PC-9 (cell line): ENCODE results near the gene TMEM161A. TPM values are rescaled to one million over a fixed set of nuclear protein-coding genes. Genes with fewer than 3 reads are reported as not detected.

Experiments used
- BruUV-seq: library from RNA; stranded (reverse); fragments of 400-500 nt; replicated peaks from 2 replicates; lab custom pipeline; 2021; lab: Mats Ljungman, UMichigan
- CTCF ChIA-PET: fragments of 300-600 bp; sonication (Branson Sonifier 250); formaldehyde crosslinking; loops from one replicate; lab custom pipeline; 2022; ENCODE audit warnings: antibody characterized with exemption; lab: Charles Lee
- POLR2A ChIA-PET: fragments of 300-600 bp; sonication (Branson Sonifier 250); formaldehyde crosslinking; loops from one replicate; lab custom pipeline; 2022; ENCODE audit warnings: antibody characterized with exemption; ENCODE audit not compliant: unreplicated experiment; lab: Charles Lee
- DNase-seq, 2 experiments: peaks; one replicate each; pipeline versions ENCODE4 v3.0.0 to v3.0.0-alpha.2; 2015 to 2022; ENCODE audit warnings: mixed read lengths in 1 of 2
- H2AFZ ChIP-seq: fragments of 200-600 bp; sonication (generic); 2 replicates; pipeline ENCODE4 v1.8.1; 2017; ENCODE audit warnings: antibody characterized with exemption
- H3F3A ChIP-seq: fragments of 200-600 bp; sonication (generic); 2 replicates; pipeline ENCODE4 v1.8.1; 2017; ENCODE audit warnings: antibody characterized with exemption, mild to moderate bottlenecking, low read depth; ENCODE audit not compliant: insufficient read depth
- H3K27ac ChIP-seq: fragments of 200-600 bp; sonication (generic); 2 replicates; pipeline ENCODE4 v1.6.1; 2016; ENCODE audit warnings: mixed run types
- H3K27me3 ChIP-seq: fragments of 200-600 bp; sonication (generic); 2 replicates; pipeline ENCODE4 v1.6.1; 2016; ENCODE audit warnings: low read depth, mixed run types; ENCODE audit not compliant: insufficient read depth
- H3K36me3 ChIP-seq: fragments of 200-600 bp; sonication (generic); 2 replicates; pipeline ENCODE4 v1.6.1; 2016; ENCODE audit warnings: low read depth, mixed run types
- H3K4me1 ChIP-seq: fragments of 200-600 bp; sonication (generic); replicated peaks from 2 replicates; pipeline ENCODE4 v1.6.1; 2016; ENCODE audit warnings: mixed run types; ENCODE audit not compliant: insufficient read depth
- H3K4me2 ChIP-seq: fragments of 200-600 bp; sonication (generic); 2 replicates; pipeline ENCODE4 v1.6.1; 2017; ENCODE audit warnings: mixed run types
- H3K4me3 ChIP-seq: fragments of 200-600 bp; sonication (generic); 2 replicates; pipeline ENCODE4 v1.6.1; 2016; ENCODE audit warnings: mixed run types
- H3K79me2 ChIP-seq: fragments of 200-600 bp; sonication (generic); 2 replicates; pipeline ENCODE4 v1.6.1; 2017; ENCODE audit warnings: low read depth, mixed run types
- H3K9me2 ChIP-seq: fragments of 200-600 bp; sonication (generic); 2 replicates; pipeline ENCODE4 v1.8.1; 2017; ENCODE audit warnings: mild to moderate bottlenecking; ENCODE audit not compliant: insufficient read depth
- H3K9me3 ChIP-seq: fragments of 200-600 bp; sonication (generic); 2 replicates; pipeline ENCODE4 v1.8.1; 2016; ENCODE audit warnings: low read depth; ENCODE audit not compliant: insufficient read depth
- H4K20me1 ChIP-seq: fragments of 200-600 bp; sonication (generic); 2 replicates; pipeline ENCODE4 v1.8.1; 2017; ENCODE audit not compliant: insufficient read depth
- EZH2 ChIP-seq: fragments of 200-600 bp; sonication (generic); IDR thresholded peaks from 2 replicates; pipeline ENCODE4 v1.8.0; 2017; ENCODE audit warnings: antibody characterized with exemption, low read depth
- intact Hi-C: fragments of 100-400 bp; cut with micrococcal nuclease; formaldehyde crosslinking; loops from one replicate; pipeline ENCODE4 v1.10.0; 2022; ENCODE audit not compliant: unreplicated experiment
- total RNA-seq: library from RNA; stranded (reverse); gene quantifications from 2 replicates; pipeline ENCODE4 v1.2.3, GENCODE V29; 2021
- TF ChIP-seq, protein P1 (sequence below): fragments of 200-600 bp; sonication (generic); conservative IDR thresholded peaks from 2 replicates; pipeline ENCODE4 v1.6.1; 2017; ENCODE audit warnings: mixed run types, antibody characterized with exemption, mild to moderate bottlenecking, moderate library complexity

The TMEM161A gene
- total RNA-seq, 1 experiment from 2014 or later = 41.1 TPM

DNA sequence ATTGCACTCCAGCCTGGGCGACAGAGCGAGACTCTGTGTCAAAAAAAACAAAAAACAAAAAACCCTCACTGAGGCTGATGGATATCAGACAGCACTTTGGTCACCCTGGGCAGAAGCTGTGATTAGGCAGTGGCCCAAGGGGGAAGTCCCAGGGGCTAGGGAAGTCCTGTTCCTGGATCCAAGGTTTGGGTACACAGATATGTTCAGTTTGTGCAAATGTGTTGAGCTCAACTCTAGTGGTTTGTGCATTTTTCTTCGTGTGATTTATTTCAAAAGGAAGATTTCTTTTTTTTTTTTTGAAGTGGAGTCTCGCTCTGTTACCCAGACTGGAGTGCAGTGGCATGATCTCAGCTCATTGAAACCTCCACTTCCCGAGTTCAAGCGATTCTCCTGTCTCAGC lies 19.5 kb upstream of the TMEM161A start:
- ChIA-PET CTCF (no interaction called here), POLR2A (no interaction called here)
- intact Hi-C loops = no loop called here
- Histone ChIP-seq H3K9me2 (no peaks in the 10 kb centered on the region), H3K4me3 (no peak overlapping the region), H3K4me1 (no peaks in the 10 kb centered on the region), H3K4me2 (no peak overlapping the region), H3K9me3 (no peaks in the 10 kb centered on the region), H3K27me3 (no peaks in the 10 kb centered on the region), H3K27ac (no peak overlapping the region), H2AFZ (no peak overlapping the region), H4K20me1 (no peaks in the 10 kb centered on the region; the same call in 1 of the 2 replicates), H3K36me3 (no peaks in the 10 kb centered on the region), H3K79me2 (no peaks in the 10 kb centered on the region), H3F3A (no peaks in the 10 kb centered on the region)
- DNase-seq = no peak
- no peak for TF ChIP-seq EZH2
- TF ChIP-seq, protein P1, sequence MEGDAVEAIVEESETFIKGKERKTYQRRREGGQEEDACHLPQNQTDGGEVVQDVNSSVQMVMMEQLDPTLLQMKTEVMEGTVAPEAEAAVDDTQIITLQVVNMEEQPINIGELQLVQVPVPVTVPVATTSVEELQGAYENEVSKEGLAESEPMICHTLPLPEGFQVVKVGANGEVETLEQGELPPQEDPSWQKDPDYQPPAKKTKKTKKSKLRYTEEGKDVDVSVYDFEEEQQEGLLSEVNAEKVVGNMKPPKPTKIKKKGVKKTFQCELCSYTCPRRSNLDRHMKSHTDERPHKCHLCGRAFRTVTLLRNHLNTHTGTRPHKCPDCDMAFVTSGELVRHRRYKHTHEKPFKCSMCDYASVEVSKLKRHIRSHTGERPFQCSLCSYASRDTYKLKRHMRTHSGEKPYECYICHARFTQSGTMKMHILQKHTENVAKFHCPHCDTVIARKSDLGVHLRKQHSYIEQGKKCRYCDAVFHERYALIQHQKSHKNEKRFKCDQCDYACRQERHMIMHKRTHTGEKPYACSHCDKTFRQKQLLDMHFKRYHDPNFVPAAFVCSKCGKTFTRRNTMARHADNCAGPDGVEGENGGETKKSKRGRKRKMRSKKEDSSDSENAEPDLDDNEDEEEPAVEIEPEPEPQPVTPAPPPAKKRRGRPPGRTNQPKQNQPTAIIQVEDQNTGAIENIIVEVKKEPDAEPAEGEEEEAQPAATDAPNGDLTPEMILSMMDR = no peak
- BruUV-seq = no TSS peak

GRCh38 chr19:19155495-19156219 lies 17.4 kb upstream of the TMEM161A start:
- no peaks in the 10 kb centered on the region for H3K36me3 ChIP-seq
- ChIA-PET CTCF (no interaction called here), POLR2A (no interaction called here)
- intact Hi-C loops = no loop called here
- no peak overlapping the region for H3K4me2 ChIP-seq
- no peaks in the 10 kb centered on the region for H3K27me3 ChIP-seq
- no TSS peak for BruUV-seq
- H3K4me3 ChIP-seq = no peak overlapping the region
- H4K20me1 ChIP-seq = no peaks in the 10 kb centered on the region; the same call in 1 of the 2 replicates
- no peaks in the 10 kb centered on the region for H3K79me2 ChIP-seq
- TF ChIP-seq, protein P1 = no peak
- TF ChIP-seq EZH2 = no peak
- H3K9me2 ChIP-seq = no peaks in the 10 kb centered on the region
- H3K27ac ChIP-seq = no peak overlapping the region
- H3K4me1 ChIP-seq = no peaks in the 10 kb centered on the region
- no peaks in the 10 kb centered on the region for H3F3A ChIP-seq
- H2AFZ ChIP-seq = no peak overlapping the region
- H3K9me3 ChIP-seq = no peaks in the 10 kb centered on the region
- DNase-seq = no peak

- no TSS peak for BruUV-seq
- H3K4me2 ChIP-seq = no peak overlapping the region
- H3K4me1 ChIP-seq = no peaks in the 10 kb centered on the region
- H3K9me3 ChIP-seq = no peaks in the 10 kb centered on the region
- H2AFZ ChIP-seq = no peak overlapping the region
- no peak for TF ChIP-seq EZH2
- TF ChIP-seq, protein P1 = no peak
- H3K79me2 ChIP-seq = no peaks in the 10 kb centered on the region
- no peaks in the 10 kb centered on the region for H3K9me2 ChIP-seq
- H3F3A ChIP-seq = no peaks in the 10 kb centered on the region
- intact Hi-C loops = no loop called here
- DNase-seq = no peak
- no peak overlapping the region for H3K27ac ChIP-seq
- ChIA-PET POLR2A (no interaction called here), CTCF (no interaction called here)
- H3K27me3 ChIP-seq = no peaks in the 10 kb centered on the region
- no peaks in the 10 kb centered on the region for H3K36me3 ChIP-seq
- no peak overlapping the region for H3K4me3 ChIP-seq
- no peaks in the 10 kb centered on the region; the same call in 1 of the 2 replicates for H4K20me1 ChIP-seq
Observed at GRCh38 chr19:19154768-19155494, 16.7 kb upstream of the TMEM161A start.
